ENCODE measurements around the gene PTK7.

- TF ChIP-seq EGR1 (IDR thresholded peaks at IDR 0.05) (no peak), CREB1 (IDR thresholded peaks at IDR 0.05; ENCODE audit: low read depth) (no peak), NFIC (IDR thresholded peaks at IDR 0.05) (no peak), EP300 (IDR thresholded peaks at IDR 0.05; ENCODE audit: borderline replicate concordance) (no peak), TEAD4 (IDR thresholded peaks at IDR 0.05) (no peak), ZBTB7A (IDR thresholded peaks at IDR 0.05; ENCODE audit: low read depth) (no peak), CEBPB (IDR thresholded peaks at IDR 0.05) (no peak), RAD21 (IDR thresholded peaks at IDR 0.05; ENCODE audit: low read depth) (no peak), TAF1 (IDR thresholded peaks at IDR 0.05; ENCODE audit: low read depth) (no peak), YY1 (IDR thresholded peaks at IDR 0.05; ENCODE audit: low read depth) (no peak), FOXM1 (IDR thresholded peaks at IDR 0.05; ENCODE audit: borderline replicate concordance, low read depth) (no peak)
- TF ChIP-seq, protein P1, sequence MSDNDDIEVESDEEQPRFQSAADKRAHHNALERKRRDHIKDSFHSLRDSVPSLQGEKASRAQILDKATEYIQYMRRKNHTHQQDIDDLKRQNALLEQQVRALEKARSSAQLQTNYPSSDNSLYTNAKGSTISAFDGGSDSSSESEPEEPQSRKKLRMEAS (IDR thresholded peaks at IDR 0.05), result no peak
- TF ChIP-seq, protein P2, sequence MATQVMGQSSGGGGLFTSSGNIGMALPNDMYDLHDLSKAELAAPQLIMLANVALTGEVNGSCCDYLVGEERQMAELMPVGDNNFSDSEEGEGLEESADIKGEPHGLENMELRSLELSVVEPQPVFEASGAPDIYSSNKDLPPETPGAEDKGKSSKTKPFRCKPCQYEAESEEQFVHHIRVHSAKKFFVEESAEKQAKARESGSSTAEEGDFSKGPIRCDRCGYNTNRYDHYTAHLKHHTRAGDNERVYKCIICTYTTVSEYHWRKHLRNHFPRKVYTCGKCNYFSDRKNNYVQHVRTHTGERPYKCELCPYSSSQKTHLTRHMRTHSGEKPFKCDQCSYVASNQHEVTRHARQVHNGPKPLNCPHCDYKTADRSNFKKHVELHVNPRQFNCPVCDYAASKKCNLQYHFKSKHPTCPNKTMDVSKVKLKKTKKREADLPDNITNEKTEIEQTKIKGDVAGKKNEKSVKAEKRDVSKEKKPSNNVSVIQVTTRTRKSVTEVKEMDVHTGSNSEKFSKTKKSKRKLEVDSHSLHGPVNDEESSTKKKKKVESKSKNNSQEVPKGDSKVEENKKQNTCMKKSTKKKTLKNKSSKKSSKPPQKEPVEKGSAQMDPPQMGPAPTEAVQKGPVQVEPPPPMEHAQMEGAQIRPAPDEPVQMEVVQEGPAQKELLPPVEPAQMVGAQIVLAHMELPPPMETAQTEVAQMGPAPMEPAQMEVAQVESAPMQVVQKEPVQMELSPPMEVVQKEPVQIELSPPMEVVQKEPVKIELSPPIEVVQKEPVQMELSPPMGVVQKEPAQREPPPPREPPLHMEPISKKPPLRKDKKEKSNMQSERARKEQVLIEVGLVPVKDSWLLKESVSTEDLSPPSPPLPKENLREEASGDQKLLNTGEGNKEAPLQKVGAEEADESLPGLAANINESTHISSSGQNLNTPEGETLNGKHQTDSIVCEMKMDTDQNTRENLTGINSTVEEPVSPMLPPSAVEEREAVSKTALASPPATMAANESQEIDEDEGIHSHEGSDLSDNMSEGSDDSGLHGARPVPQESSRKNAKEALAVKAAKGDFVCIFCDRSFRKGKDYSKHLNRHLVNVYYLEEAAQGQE (IDR thresholded peaks at IDR 0.05; ENCODE audit: low read depth), result no peak
- TF ChIP-seq, protein P3, sequence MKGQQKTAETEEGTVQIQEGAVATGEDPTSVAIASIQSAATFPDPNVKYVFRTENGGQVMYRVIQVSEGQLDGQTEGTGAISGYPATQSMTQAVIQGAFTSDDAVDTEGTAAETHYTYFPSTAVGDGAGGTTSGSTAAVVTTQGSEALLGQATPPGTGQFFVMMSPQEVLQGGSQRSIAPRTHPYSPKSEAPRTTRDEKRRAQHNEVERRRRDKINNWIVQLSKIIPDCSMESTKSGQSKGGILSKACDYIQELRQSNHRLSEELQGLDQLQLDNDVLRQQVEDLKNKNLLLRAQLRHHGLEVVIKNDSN (IDR thresholded peaks at IDR 0.05), result no peak
These were observed 43.8 kb upstream of the PTK7 start for GRCh38 chr6:43032326-43032725.

All from Ishikawa (cell line).